Measurements from ENCODE around the gene ATP6V0B. TPM values are rescaled to one million over a fixed set of nuclear protein-coding genes. Genes with fewer than 3 reads are reported as not detected.
A peak's percentile ranks its signal among the peaks of the same experiment; 100 is the strongest.

The ATP6V0B gene
- total RNA-seq, 1 experiment from 2014 or later = 237 TPM

GRCh38 chr1:43993206-43993914 is 18.6 kb downstream of the ATP6V0B start:
- DNase-seq = no peak
- H3K27me3 ChIP-seq (ENCODE audit: control insufficient read depth, insufficient read depth, low read length) = peaks cover 2% of the 10 kb centered on the region; the same call in 1 of the 2 replicates
- no peaks in the 10 kb centered on the region for H3K36me3 ChIP-seq (replicated peaks; ENCODE audit: control insufficient read depth, insufficient read depth, low read length)
- no peak overlapping the region for H3K4me3 ChIP-seq (ENCODE audit: insufficient read depth, low read depth, low read length)

GRCh38 chr1:43994071-43994470 is 19.3 kb downstream of the ATP6V0B start:
- no peak for DNase-seq
- H3K4me3 ChIP-seq (ENCODE audit: insufficient read depth, low read depth, low read length) = no peak overlapping the region
- H3K36me3 ChIP-seq (replicated peaks; ENCODE audit: control insufficient read depth, insufficient read depth, low read length) = no peaks in the 10 kb centered on the region
- H3K27me3 ChIP-seq (ENCODE audit: control insufficient read depth, insufficient read depth, low read length) = peaks cover 2% of the 10 kb centered on the region; the same call in 1 of the 2 replicates

- no peak overlapping the region for H3K4me3 ChIP-seq (ENCODE audit: insufficient read depth, low read depth, low read length)
- peaks cover 2% of the 10 kb centered on the region; the same call in 1 of the 2 replicates for H3K27me3 ChIP-seq (ENCODE audit: control insufficient read depth, insufficient read depth, low read length)
- 0 out of 2 replicates have a peak, but pooled peaks cover 1% of the 10 kb centered on the region for H3K36me3 ChIP-seq (replicated peaks; ENCODE audit: control insufficient read depth, insufficient read depth, low read length)
- DNase-seq = peak; percentile 90
Measured at GRCh38 chr1:43994794-43995790, 20.3 kb downstream of the ATP6V0B start.

- Histone ChIP-seq H3K4me3 (ENCODE audit: insufficient read depth, low read depth, low read length) (no peak overlapping the region), H3K27me3 (ENCODE audit: control insufficient read depth, insufficient read depth, low read length) (peaks cover 2% of the 10 kb centered on the region; the same call in 1 of the 2 replicates), H3K36me3 (replicated peaks; ENCODE audit: control insufficient read depth, insufficient read depth, low read length) (peaks cover 1% of the 10 kb centered on the region; the same call in 1 of the 2 replicates)
- no peak for DNase-seq
Measured at GRCh38 chr1:43995984-43996732, 21.4 kb downstream of the ATP6V0B start.

- DNase-seq = no peak
- Histone ChIP-seq H3K4me3 (ENCODE audit: insufficient read depth, low read depth, low read length) (no peak overlapping the region), H3K27me3 (ENCODE audit: control insufficient read depth, insufficient read depth, low read length) (peaks cover 2% of the 10 kb centered on the region; the same call in 1 of the 2 replicates), H3K36me3 (replicated peaks; ENCODE audit: control insufficient read depth, insufficient read depth, low read length) (peaks cover 5% of the 10 kb centered on the region)
Measured at GRCh38 chr1:43996733-43997115, 22.0 kb downstream of the ATP6V0B start.

GRCh38 chr1:43997295-43997999 is 22.7 kb downstream of the ATP6V0B start:
- H3K27me3 ChIP-seq (ENCODE audit: control insufficient read depth, insufficient read depth, low read length) = no peaks in the 10 kb centered on the region; the same call in 1 of the 2 replicates
- H3K4me3 ChIP-seq (ENCODE audit: insufficient read depth, low read depth, low read length) = no peak overlapping the region
- DNase-seq = no peak
- peaks cover 5% of the 10 kb centered on the region for H3K36me3 ChIP-seq (replicated peaks; ENCODE audit: control insufficient read depth, insufficient read depth, low read length)

GRCh38 chr1:43998000-43998378 is 23.2 kb downstream of the ATP6V0B start:
- Histone ChIP-seq H3K4me3 (ENCODE audit: insufficient read depth, low read depth, low read length) (no peak overlapping the region), H3K27me3 (ENCODE audit: control insufficient read depth, insufficient read depth, low read length) (no peaks in the 10 kb centered on the region; the same call in 1 of the 2 replicates)
- DNase-seq = no peak

GRCh38 chr1:43999455-43999854 is 24.7 kb downstream of the ATP6V0B start:
- Histone ChIP-seq H3K4me3 (ENCODE audit: insufficient read depth, low read depth, low read length) (no peak overlapping the region), H3K27me3 (ENCODE audit: control insufficient read depth, insufficient read depth, low read length) (no peaks in the 10 kb centered on the region), H3K36me3 (replicated peaks; ENCODE audit: control insufficient read depth, insufficient read depth, low read length) (peaks cover 5% of the 10 kb centered on the region)
- no peak for DNase-seq

More at GRCh38 chr1:43998000-43998378, 23.2 kb downstream of the ATP6V0B start:
- H3K36me3 ChIP-seq (replicated peaks; ENCODE audit: control insufficient read depth, insufficient read depth, low read length) = peaks cover 5% of the 10 kb centered on the region

- Histone ChIP-seq H3K4me3 (ENCODE audit: insufficient read depth, low read depth, low read length) (no peak overlapping the region), H3K27me3 (ENCODE audit: control insufficient read depth, insufficient read depth, low read length) (no peaks in the 10 kb centered on the region), H3K36me3 (replicated peaks; ENCODE audit: control insufficient read depth, insufficient read depth, low read length) (peaks cover 5% of the 10 kb centered on the region)
- DNase-seq = no peak
Measured at GRCh38 chr1:44000122-44000665, 25.4 kb downstream of the ATP6V0B start.

GRCh38 chr1:44002165-44002564 is 27.4 kb downstream of the ATP6V0B start:
- H3K36me3 ChIP-seq (replicated peaks; ENCODE audit: control insufficient read depth, insufficient read depth, low read length) = peaks cover 5% of the 10 kb centered on the region
- no peak overlapping the region for H3K4me3 ChIP-seq (ENCODE audit: insufficient read depth, low read depth, low read length)
- H3K27me3 ChIP-seq (ENCODE audit: control insufficient read depth, insufficient read depth, low read length) = no peaks in the 10 kb centered on the region
- DNase-seq = no peak

GRCh38 chr1:44002606-44003157 is 27.9 kb downstream of the ATP6V0B start:
- peak; percentile 86 for DNase-seq
- no peaks in the 10 kb centered on the region for H3K27me3 ChIP-seq (ENCODE audit: control insufficient read depth, insufficient read depth, low read length)
- no peak overlapping the region for H3K4me3 ChIP-seq (ENCODE audit: insufficient read depth, low read depth, low read length)

GRCh38 chr1:44008259-44008658 is 33.5 kb downstream of the ATP6V0B start:
- Histone ChIP-seq H3K27me3 (ENCODE audit: control insufficient read depth, insufficient read depth, low read length) (no peaks in the 10 kb centered on the region), H3K36me3 (replicated peaks; ENCODE audit: control insufficient read depth, insufficient read depth, low read length) (no peaks in the 10 kb centered on the region; the same call in none of the 2 replicates), H3K4me3 (ENCODE audit: insufficient read depth, low read depth, low read length) (no peak overlapping the region)
- DNase-seq = no peak

More at GRCh38 chr1:44002606-44003157, 27.9 kb downstream of the ATP6V0B start:
- H3K36me3 ChIP-seq (replicated peaks; ENCODE audit: control insufficient read depth, insufficient read depth, low read length) = peaks cover 5% of the 10 kb centered on the region

- H3K36me3 ChIP-seq (replicated peaks; ENCODE audit: control insufficient read depth, insufficient read depth, low read length) = no peaks in the 10 kb centered on the region; the same call in none of the 2 replicates
- H3K27me3 ChIP-seq (ENCODE audit: control insufficient read depth, insufficient read depth, low read length) = no peaks in the 10 kb centered on the region
- H3K4me3 ChIP-seq (ENCODE audit: insufficient read depth, low read depth, low read length) = no peak overlapping the region
- peak; percentile 62 for DNase-seq
Measured at GRCh38 chr1:44010935-44011471, 36.2 kb downstream of the ATP6V0B start.

Data from H7 (cell line).